ENCODE measurements around the gene FMC1.

The FMC1 gene

GRCh38 chr7:139382439-139382838 lies 41.3 kb downstream of the FMC1 start:
- H3K4me3 ChIP-seq (ENCODE audit: low read length): no peak overlapping the region
- DNase-seq (ENCODE audit: low read depth): no peak
- no peak for TF ChIP-seq CTCF (conservative IDR thresholded peaks at IDR 0.05; ENCODE audit: low read length)

GRCh38 chr7:139384611-139385010 lies 43.5 kb downstream of the FMC1 start:
- H3K4me3 ChIP-seq (ENCODE audit: low read length): no peak overlapping the region
- no peak for DNase-seq (ENCODE audit: low read depth)
- TF ChIP-seq CTCF (conservative IDR thresholded peaks at IDR 0.05; ENCODE audit: low read length): no peak

- TF ChIP-seq CTCF (conservative IDR thresholded peaks at IDR 0.05; ENCODE audit: low read length): no peak
- no peak overlapping the region for H3K4me3 ChIP-seq (ENCODE audit: low read length)
- DNase-seq (ENCODE audit: low read depth): no peak
These were observed 46.5 kb downstream of the FMC1 start for GRCh38 chr7:139387594-139387993.

GRCh38 chr7:139389091-139389490 lies 48.0 kb downstream of the FMC1 start:
- H3K4me3 ChIP-seq (ENCODE audit: low read length): no peak overlapping the region
- no peak for TF ChIP-seq CTCF (conservative IDR thresholded peaks at IDR 0.05; ENCODE audit: low read length)
- no peak for DNase-seq (ENCODE audit: low read depth)

- no peak for DNase-seq (ENCODE audit: low read depth)
- TF ChIP-seq CTCF (conservative IDR thresholded peaks at IDR 0.05; ENCODE audit: low read length): no peak
- no peak overlapping the region for H3K4me3 ChIP-seq (ENCODE audit: low read length)
These were observed 48.6 kb downstream of the FMC1 start for GRCh38 chr7:139389774-139390173.

- no peak for DNase-seq (ENCODE audit: low read depth)
- no peak overlapping the region for H3K4me3 ChIP-seq (ENCODE audit: low read length)
- TF ChIP-seq CTCF (conservative IDR thresholded peaks at IDR 0.05; ENCODE audit: low read length): no peak
These were observed 52.6 kb downstream of the FMC1 start for GRCh38 chr7:139393621-139394211.

- DNase-seq (ENCODE audit: low read depth): no peak
- no peak for TF ChIP-seq CTCF (conservative IDR thresholded peaks at IDR 0.05; ENCODE audit: low read length)
- H3K4me3 ChIP-seq (ENCODE audit: low read length): no peak overlapping the region
These were observed 53.4 kb downstream of the FMC1 start for GRCh38 chr7:139394540-139394939.
